GM19463 (cell line): ENCODE results near the gene MEGF6.

Source experiments
- ATAC-seq: cut with Tn5 transposase; IDR thresholded peaks from one replicate; pipeline ENCODE4 v1.9.1; 2021; ENCODE audit warnings: mild to moderate bottlenecking, moderate library complexity; ENCODE audit not compliant: unreplicated experiment

The MEGF6 gene

GRCh38 chr1:3645666-3646355, 34.5 kb upstream of the MEGF6 start:
- no peak for ATAC-seq

- no peak for ATAC-seq
These were observed 33.9 kb upstream of the MEGF6 start for GRCh38 chr1:3645247-3645646.

- ATAC-seq, result no peak
These were observed 33.0 kb upstream of the MEGF6 start for GRCh38 chr1:3644273-3644672.

- ATAC-seq, result no peak
These were observed 31.8 kb upstream of the MEGF6 start for GRCh38 chr1:3642919-3643675.

- no peak for ATAC-seq
These were observed 30.5 kb upstream of the MEGF6 start for GRCh38 chr1:3641816-3642215.

- ATAC-seq, result no peak
These were observed 29.9 kb upstream of the MEGF6 start for GRCh38 chr1:3641046-3641760.

GRCh38 chr1:3640121-3640837, 29.0 kb upstream of the MEGF6 start:
- no peak for ATAC-seq

- no peak for ATAC-seq
These were observed 28.1 kb upstream of the MEGF6 start for GRCh38 chr1:3639397-3639911.

GRCh38 chr1:3638676-3639075, 27.4 kb upstream of the MEGF6 start:
- no peak for ATAC-seq

GRCh38 chr1:3638027-3638426, 26.7 kb upstream of the MEGF6 start:
- no peak for ATAC-seq

- no peak for ATAC-seq
These were observed 25.2 kb upstream of the MEGF6 start for GRCh38 chr1:3636531-3636930.

- no peak for ATAC-seq
These were observed 24.8 kb upstream of the MEGF6 start for GRCh38 chr1:3636080-3636479.

GRCh38 chr1:3634059-3634800, 22.9 kb upstream of the MEGF6 start:
- ATAC-seq, result no peak

GRCh38 chr1:3633344-3634058, 22.2 kb upstream of the MEGF6 start:
- no peak for ATAC-seq

GRCh38 chr1:3632716-3633343, 21.5 kb upstream of the MEGF6 start:
- ATAC-seq, result no peak

- ATAC-seq, result no peak
These were observed 21.0 kb upstream of the MEGF6 start for GRCh38 chr1:3632298-3632697.

GRCh38 chr1:3631320-3632260, 20.3 kb upstream of the MEGF6 start:
- no peak for ATAC-seq

GRCh38 chr1:3630914-3631313, 19.6 kb upstream of the MEGF6 start:
- ATAC-seq, result no peak
